Measurements from ENCODE around the gene ARMH2. TPM values are rescaled to one million over a fixed set of nuclear protein-coding genes. Genes with fewer than 3 reads are reported as not detected.

Gene ARMH2
- total and polyA plus RNA-seq, 2 donors (not counting 3 experiments of a cell fraction or from before 2014, with no cell fraction given): not detected

- no peaks in the 10 kb centered on the region for H3K9me3 ChIP-seq (replicated peaks; ENCODE audit: control insufficient read depth, insufficient read depth, low read length)
- H3K4me1 ChIP-seq (ENCODE audit: control insufficient read depth, extremely low read depth, insufficient read depth, low read length): no peaks in the 10 kb centered on the region
- POLR2A ChIA-PET: no interaction called here
- no peak for DNase-seq (ENCODE audit: low read depth, low spot score)
- FAIRE-seq: no peak
- no peak overlapping the region for H3K9ac ChIP-seq (replicated peaks; ENCODE audit: extremely low read depth, insufficient read depth, low read length)
- H3K36me3 ChIP-seq (ENCODE audit: control insufficient read depth in 2 of 2, extremely low read depth in 1 of 2, insufficient read depth in 2 of 2, low read length in 2 of 2): no peaks in the 10 kb centered on the region
- no peaks in the 10 kb centered on the region for H3K9me1 ChIP-seq (replicated peaks; ENCODE audit: control insufficient read depth, extremely low read depth, insufficient read depth, low read length)
- dilution Hi-C loops (cut with MboI; ENCODE audit: extremely low pct_ligation_motif_present, low sequenced_read_pairs) (no loop called here), intact Hi-C loops (cut with micrococcal nuclease) (no loop called here)
- no peaks in the 10 kb centered on the region for H3K79me2 ChIP-seq (ENCODE audit: control insufficient read depth, insufficient read depth, low read length)
- no peaks in the 10 kb centered on the region for H4K20me1 ChIP-seq (replicated peaks; ENCODE audit: control insufficient read depth, extremely low read depth, insufficient read depth, low read length)
- no peak overlapping the region for H2AFZ ChIP-seq (ENCODE audit: low read depth, low read length)
- no TSS peak for BruUV-seq (replicated peaks)
- no peak overlapping the region for H3K27ac ChIP-seq (ENCODE audit: insufficient read depth, low read depth, low read length)
- H3K4me3 ChIP-seq (replicated peaks in 1 of 3; ENCODE audit: insufficient read depth in 1 of 3, low read depth in 1 of 3, low read length in 3 of 3): no peak overlapping the region
- no peak for TF ChIP-seq MAX (IDR thresholded peaks at IDR 0.05; ENCODE audit: insufficient read depth, insufficient read length)
- no peak for TF ChIP-seq JUN (IDR thresholded peaks at IDR 0.05; ENCODE audit: borderline replicate concordance, insufficient read depth, insufficient read length, low read depth)
- TF ChIP-seq POLR2AphosphoS5 (IDR thresholded peaks at IDR 0.05; ENCODE audit: insufficient read depth, low read depth, low read length): no peak
- TF ChIP-seq EZH2 (IDR thresholded peaks at IDR 0.05; ENCODE audit: borderline replicate concordance, low read depth, low read length, severe bottlenecking): no peak
- TF ChIP-seq POLR2A (IDR thresholded peaks at IDR 0.05; ENCODE audit: low read depth, low read length): no peak
- TF ChIP-seq MYC (IDR thresholded peaks at IDR 0.05; ENCODE audit: low read depth, low read length): no peak
- H3K27me3 ChIP-seq (ENCODE audit: control insufficient read depth in 2 of 2, insufficient read depth in 2 of 2, low read length in 2 of 2): peaks cover 0 to 2% of the 10 kb centered on the region in 2 experiments
- no peak overlapping the region for H3K4me2 ChIP-seq (ENCODE audit: insufficient read depth, low read length)
- CTCF ChIA-PET: no interaction called here
Observed at GRCh38 chr6:24807584-24807983, 8.9 kb upstream of the ARMH2 start.

GRCh38 chr6:24802271-24803059 lies 3.7 kb upstream of the ARMH2 start:
- POLR2A ChIA-PET: no interaction called here

More at GRCh38 chr6:24802271-24803059, 3.7 kb upstream of the ARMH2 start:
- Histone ChIP-seq H3K9ac (replicated peaks; ENCODE audit: extremely low read depth, insufficient read depth, low read length) (no peak overlapping the region), H3K27me3 (ENCODE audit: control insufficient read depth in 2 of 2, insufficient read depth in 2 of 2, low read length in 2 of 2) (peaks cover 0 to 2% of the 10 kb centered on the region in 2 experiments), H3K9me3 (replicated peaks; ENCODE audit: control insufficient read depth, insufficient read depth, low read length) (no peaks in the 10 kb centered on the region), H3K4me1 (ENCODE audit: control insufficient read depth, extremely low read depth, insufficient read depth, low read length) (no peaks in the 10 kb centered on the region), H3K79me2 (ENCODE audit: control insufficient read depth, insufficient read depth, low read length) (no peaks in the 10 kb centered on the region), H3K4me3 (replicated peaks in 1 of 3; ENCODE audit: insufficient read depth in 1 of 3, low read depth in 1 of 3, low read length in 3 of 3) (no peak overlapping the region), H3K36me3 (ENCODE audit: control insufficient read depth in 2 of 2, extremely low read depth in 1 of 2, insufficient read depth in 2 of 2, low read length in 2 of 2) (no peaks in the 10 kb centered on the region), H3K9me1 (replicated peaks; ENCODE audit: control insufficient read depth, extremely low read depth, insufficient read depth, low read length) (no peaks in the 10 kb centered on the region), H2AFZ (ENCODE audit: low read depth, low read length) (no peak overlapping the region), H3K27ac (ENCODE audit: insufficient read depth, low read depth, low read length) (no peak overlapping the region), H4K20me1 (replicated peaks; ENCODE audit: control insufficient read depth, extremely low read depth, insufficient read depth, low read length) (no peaks in the 10 kb centered on the region), H3K4me2 (ENCODE audit: insufficient read depth, low read length) (no peak overlapping the region)
- DNase-seq (ENCODE audit: low read depth, low spot score) (no peak), FAIRE-seq (no peak)
- no TSS peak for BruUV-seq (replicated peaks)
- CTCF ChIA-PET: interaction anchor here (0.6 kb wide), 1 partner anchor 356 kb away, joined by 3 read pairs; no protein-coding TSS in a partner anchor
- TF ChIP-seq CTCF (IDR thresholded peaks at IDR 0.05; ENCODE audit: extremely low read depth in 1 of 2, insufficient read depth in 1 of 2, low read depth in 1 of 2, low read length in 2 of 2) (no peak), GATA2 (IDR thresholded peaks at IDR 0.05; ENCODE audit: insufficient read depth, insufficient read length, low read depth, low read length) (no peak), POLR2A (IDR thresholded peaks at IDR 0.05; ENCODE audit: low read depth, low read length) (no peak), MYC (IDR thresholded peaks at IDR 0.05; ENCODE audit: low read depth, low read length) (no peak), EZH2 (IDR thresholded peaks at IDR 0.05; ENCODE audit: borderline replicate concordance, low read depth, low read length, severe bottlenecking) (no peak), FOS (IDR thresholded peaks at IDR 0.05; ENCODE audit: borderline replicate concordance, insufficient read depth, low read length) (no peak), JUN (IDR thresholded peaks at IDR 0.05; ENCODE audit: borderline replicate concordance, insufficient read depth, insufficient read length, low read depth) (no peak), POLR2AphosphoS5 (IDR thresholded peaks at IDR 0.05; ENCODE audit: insufficient read depth, low read depth, low read length) (no peak), MAX (IDR thresholded peaks at IDR 0.05; ENCODE audit: insufficient read depth, insufficient read length) (no peak)
- dilution Hi-C loops (cut with MboI; ENCODE audit: extremely low pct_ligation_motif_present, low sequenced_read_pairs): no loop called here
- intact Hi-C loops (cut with micrococcal nuclease): no loop called here
